ENCODE data around the gene LRRC1. TPM values are rescaled to one million over a fixed set of nuclear protein-coding genes. Genes with fewer than 3 reads are reported as not detected.

Gene LRRC1
- total RNA-seq, 4 donors from 2014 or later: 10.4 to 13.0 (median 12.6) TPM

DNA sequence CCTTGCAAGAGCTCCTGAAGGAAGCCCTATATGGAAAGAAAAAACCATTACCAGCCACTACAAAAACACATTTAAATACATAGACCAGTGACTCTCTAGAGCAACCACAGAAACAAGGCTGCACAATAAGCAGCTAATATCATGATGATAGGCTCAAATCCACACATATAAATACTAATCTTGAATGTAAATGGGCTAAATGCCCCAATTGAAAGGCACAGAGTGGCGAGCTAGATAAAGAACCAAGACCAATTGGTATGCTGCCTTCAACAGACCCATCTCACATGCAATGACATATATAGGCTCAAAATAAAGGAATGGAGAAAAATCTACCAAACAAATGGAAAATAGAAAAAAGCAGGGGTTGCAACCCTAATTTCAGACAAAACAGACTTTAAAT lies 153.0 kb downstream of the LRRC1 start:
- Histone ChIP-seq H3K27ac (replicated peaks in 1 of 4) (no peak overlapping the region), H3K9me3 (peaks cover 0 to 8% (median 0%) of the 10 kb centered on the region in 4 donors), H3K4me1 (peaks cover 12 to 18% (median 16%) of the 10 kb centered on the region in 4 donors), H3K27me3 (no peaks in the 10 kb centered on the region), H3K36me3 (no peaks in the 10 kb centered on the region), H3K4me3 (no peak overlapping the region)
- WGBS: 94% methylated on average over 1 of the region's 1 CpG
- TF ChIP-seq EP300 (IDR thresholded peaks at IDR 0.05) (no peak), POLR2A (IDR thresholded peaks at IDR 0.05; ENCODE audit: low read depth) (no peak), POLR2AphosphoS5 (IDR thresholded peaks at IDR 0.05) (no peak)
- TF ChIP-seq, protein P1, sequence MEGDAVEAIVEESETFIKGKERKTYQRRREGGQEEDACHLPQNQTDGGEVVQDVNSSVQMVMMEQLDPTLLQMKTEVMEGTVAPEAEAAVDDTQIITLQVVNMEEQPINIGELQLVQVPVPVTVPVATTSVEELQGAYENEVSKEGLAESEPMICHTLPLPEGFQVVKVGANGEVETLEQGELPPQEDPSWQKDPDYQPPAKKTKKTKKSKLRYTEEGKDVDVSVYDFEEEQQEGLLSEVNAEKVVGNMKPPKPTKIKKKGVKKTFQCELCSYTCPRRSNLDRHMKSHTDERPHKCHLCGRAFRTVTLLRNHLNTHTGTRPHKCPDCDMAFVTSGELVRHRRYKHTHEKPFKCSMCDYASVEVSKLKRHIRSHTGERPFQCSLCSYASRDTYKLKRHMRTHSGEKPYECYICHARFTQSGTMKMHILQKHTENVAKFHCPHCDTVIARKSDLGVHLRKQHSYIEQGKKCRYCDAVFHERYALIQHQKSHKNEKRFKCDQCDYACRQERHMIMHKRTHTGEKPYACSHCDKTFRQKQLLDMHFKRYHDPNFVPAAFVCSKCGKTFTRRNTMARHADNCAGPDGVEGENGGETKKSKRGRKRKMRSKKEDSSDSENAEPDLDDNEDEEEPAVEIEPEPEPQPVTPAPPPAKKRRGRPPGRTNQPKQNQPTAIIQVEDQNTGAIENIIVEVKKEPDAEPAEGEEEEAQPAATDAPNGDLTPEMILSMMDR (IDR thresholded peaks at IDR 0.05): no peak
- intact Hi-C loops (cut with DNase I): no loop called here
- DNase-seq (ENCODE audit: extremely low spot score): no peak

DNA sequence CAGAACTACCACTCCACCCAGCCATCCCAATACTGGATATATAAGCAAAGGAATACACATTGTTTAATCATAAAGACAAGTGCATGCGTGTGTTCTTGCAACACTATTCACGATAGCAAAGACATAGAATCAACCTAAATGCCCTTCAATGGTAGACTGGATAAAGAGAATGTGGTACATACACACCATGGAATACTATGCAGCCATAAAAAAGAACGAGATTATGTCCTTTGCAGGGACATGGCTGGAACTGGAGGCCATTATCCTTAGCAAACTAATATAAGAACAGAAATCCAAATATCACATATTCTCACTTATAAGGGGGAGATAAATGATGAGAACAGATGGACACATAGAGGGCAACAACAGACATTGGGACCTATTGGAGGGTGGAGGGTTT lies 156.6 kb downstream of the LRRC1 start:
- TF ChIP-seq POLR2AphosphoS5 (IDR thresholded peaks at IDR 0.05) (no peak), POLR2A (IDR thresholded peaks at IDR 0.05; ENCODE audit: low read depth) (no peak), EP300 (IDR thresholded peaks at IDR 0.05) (no peak)
- TF ChIP-seq, protein P1 (IDR thresholded peaks at IDR 0.05): no peak
- no peak overlapping the region for H3K27ac ChIP-seq (replicated peaks in 1 of 4)
- no peak overlapping the region for H3K4me3 ChIP-seq
- H3K4me1 ChIP-seq: peaks cover 0 to 5% (median 1%) of the 10 kb centered on the region in 4 donors
- peaks cover 0 to 8% (median 0%) of the 10 kb centered on the region in 4 donors for H3K9me3 ChIP-seq
- intact Hi-C loops (cut with DNase I): no loop called here
- H3K36me3 ChIP-seq: no peaks in the 10 kb centered on the region
- DNase-seq (ENCODE audit: extremely low spot score): no peak
- no peaks in the 10 kb centered on the region for H3K27me3 ChIP-seq
- 89% methylated on average over 3 of the region's 3 CpGs for WGBS

DNA sequence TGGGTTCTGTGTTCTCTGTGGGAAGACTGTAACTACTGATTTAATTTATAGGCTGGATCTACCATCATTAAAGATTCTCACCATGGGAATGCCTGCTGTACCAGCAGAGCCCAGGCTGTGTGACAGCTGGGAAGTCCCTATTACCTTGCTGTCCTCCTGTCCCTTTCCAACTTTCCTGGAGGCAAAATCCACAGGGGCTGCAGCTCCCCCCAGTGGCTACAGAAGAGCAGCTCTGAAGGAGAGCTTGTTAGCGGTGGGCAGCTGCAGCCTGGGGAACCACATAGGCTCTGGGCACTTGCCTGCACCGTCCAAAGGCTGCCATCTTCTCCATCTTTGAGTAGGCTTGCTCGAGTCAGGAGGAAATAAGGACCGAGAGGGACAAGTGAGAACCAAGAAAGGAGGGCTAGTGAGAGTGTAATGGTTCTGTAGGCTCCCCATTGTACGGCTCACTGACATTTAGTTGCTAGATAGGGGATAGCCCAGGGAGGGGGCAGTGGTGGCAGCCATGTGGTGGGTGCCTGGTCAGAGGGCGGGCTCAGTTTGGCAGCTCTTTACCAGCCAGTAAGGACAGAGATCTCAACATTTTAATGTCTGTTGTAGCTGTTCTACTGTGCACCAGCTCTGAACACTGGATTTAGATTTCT lies 161.4 kb downstream of the LRRC1 start:
- Histone ChIP-seq H3K4me1 (peaks cover 0 to 5% (median 1%) of the 10 kb centered on the region in 4 donors), H3K36me3 (no peaks in the 10 kb centered on the region), H3K27ac (replicated peaks in 1 of 4) (no peak overlapping the region), H3K27me3 (no peaks in the 10 kb centered on the region), H3K9me3 (no peaks in the 10 kb centered on the region), H3K4me3 (no peak overlapping the region)
- WGBS: 50% methylated on average over 6 of the region's 6 CpGs
- TF ChIP-seq POLR2A (IDR thresholded peaks at IDR 0.05; ENCODE audit: low read depth) (no peak), POLR2AphosphoS5 (IDR thresholded peaks at IDR 0.05) (no peak), EP300 (IDR thresholded peaks at IDR 0.05) (no peak)
- TF ChIP-seq, protein P1 (IDR thresholded peaks at IDR 0.05): peak; percentile 51 to 86 (median 61)
- no peak for DNase-seq (ENCODE audit: extremely low spot score)
- intact Hi-C loops (cut with DNase I): loop anchor here (1.0 to 5.0 kb wide), 2 partner anchors 162 to 229 kb away; no protein-coding TSS in a partner anchor

DNA sequence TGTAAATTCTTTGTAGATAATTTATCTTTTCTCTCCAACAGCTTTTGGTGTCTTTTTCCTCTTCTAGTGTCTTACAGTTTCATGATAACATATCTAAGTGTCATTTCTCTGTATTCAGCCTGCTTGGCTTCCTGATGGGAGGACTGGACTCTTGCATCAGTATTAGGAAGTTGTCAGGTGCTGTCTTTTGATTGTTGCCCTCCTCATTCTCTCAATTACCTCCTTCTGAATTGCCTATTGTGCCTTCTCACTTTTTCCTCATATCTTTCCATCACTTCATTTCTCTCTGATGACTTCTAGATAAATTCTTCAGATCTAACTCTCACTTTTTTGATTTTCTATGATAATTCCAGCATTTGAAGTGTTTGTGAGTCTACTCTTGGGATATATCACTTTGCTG lies 162.0 kb downstream of the LRRC1 start:
- Histone ChIP-seq H3K4me3 (no peak overlapping the region), H3K4me1 (peaks cover 0 to 5% (median 2%) of the 10 kb centered on the region in 4 donors), H3K9me3 (no peaks in the 10 kb centered on the region), H3K27me3 (no peaks in the 10 kb centered on the region), H3K27ac (replicated peaks in 1 of 4) (no peak overlapping the region), H3K36me3 (no peaks in the 10 kb centered on the region)
- TF ChIP-seq POLR2A (IDR thresholded peaks at IDR 0.05; ENCODE audit: low read depth): no peak
- TF ChIP-seq EP300 (IDR thresholded peaks at IDR 0.05): no peak
- no peak for TF ChIP-seq POLR2AphosphoS5 (IDR thresholded peaks at IDR 0.05)
- no peak for DNase-seq (ENCODE audit: extremely low spot score)
- intact Hi-C loops (cut with DNase I): loop anchor here (1.0 to 5.0 kb wide), 2 partner anchors 163 to 230 kb away; no protein-coding TSS in a partner anchor

DNA sequence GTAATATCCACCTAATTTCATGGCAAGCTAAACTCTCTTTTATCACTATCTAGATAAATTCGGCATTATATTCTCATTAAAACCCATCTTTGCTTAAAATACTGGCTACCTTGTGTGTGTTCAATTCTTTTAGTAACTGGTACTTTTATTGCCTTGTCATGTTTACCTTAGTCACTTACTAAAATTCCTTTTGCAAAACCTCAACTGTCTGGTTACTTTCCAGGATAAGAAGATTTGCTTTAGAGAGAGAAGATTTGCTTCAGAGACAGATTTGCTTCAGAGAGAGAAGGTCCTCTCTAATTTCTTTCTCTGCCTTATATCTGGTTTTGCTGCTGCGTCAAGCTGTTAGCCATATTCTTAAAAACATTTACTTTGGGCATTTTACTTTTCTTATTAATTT lies 164.9 kb downstream of the LRRC1 start:
- no peaks in the 10 kb centered on the region for H3K9me3 ChIP-seq
- no peaks in the 10 kb centered on the region for H3K27me3 ChIP-seq
- peaks cover 0 to 5% (median 3%) of the 10 kb centered on the region in 4 donors for H3K4me1 ChIP-seq
- 44% methylated on average over 2 of the region's 2 CpGs for WGBS
- DNase-seq (ENCODE audit: extremely low spot score): no peak
- TF ChIP-seq, protein P1 (IDR thresholded peaks at IDR 0.05): no peak
- TF ChIP-seq POLR2AphosphoS5 (IDR thresholded peaks at IDR 0.05) (no peak), POLR2A (IDR thresholded peaks at IDR 0.05; ENCODE audit: low read depth) (no peak), EP300 (IDR thresholded peaks at IDR 0.05) (no peak)
- no peak overlapping the region for H3K27ac ChIP-seq (replicated peaks in 1 of 4)
- no peaks in the 10 kb centered on the region for H3K36me3 ChIP-seq
- no peak overlapping the region for H3K4me3 ChIP-seq
- intact Hi-C loops (cut with DNase I): loop anchor here (5.0 kb wide), 1 partner anchor 232 kb away; no protein-coding TSS in a partner anchor

All from esophagus muscularis mucosa (tissue), 4 donors.